T-helper 9 cell (primary cell): Measurements from ENCODE around the gene PHOSPHO1.
A peak's percentile ranks its signal among the peaks of the same experiment; 100 is the strongest.
"Not testable (repeated sequence)": the region's sequence is repeated elsewhere in the genome, so short reads cannot be mapped to it uniquely, and the experiment has no call there.

Experiments
- DNase-seq: peaks from one replicate; pipeline ENCODE4 v3.0.0-alpha.2; 2020
- total RNA-seq, 2 donors: gene quantifications; one replicate each; lab custom pipeline; 2026; lab: John Stamatoyannopoulos, UW

Gene PHOSPHO1, protein sequence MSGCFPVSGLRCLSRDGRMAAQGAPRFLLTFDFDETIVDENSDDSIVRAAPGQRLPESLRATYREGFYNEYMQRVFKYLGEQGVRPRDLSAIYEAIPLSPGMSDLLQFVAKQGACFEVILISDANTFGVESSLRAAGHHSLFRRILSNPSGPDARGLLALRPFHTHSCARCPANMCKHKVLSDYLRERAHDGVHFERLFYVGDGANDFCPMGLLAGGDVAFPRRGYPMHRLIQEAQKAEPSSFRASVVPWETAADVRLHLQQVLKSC
- total RNA-seq: 0 to 0.07 reads per million in 2 donors

DNA sequence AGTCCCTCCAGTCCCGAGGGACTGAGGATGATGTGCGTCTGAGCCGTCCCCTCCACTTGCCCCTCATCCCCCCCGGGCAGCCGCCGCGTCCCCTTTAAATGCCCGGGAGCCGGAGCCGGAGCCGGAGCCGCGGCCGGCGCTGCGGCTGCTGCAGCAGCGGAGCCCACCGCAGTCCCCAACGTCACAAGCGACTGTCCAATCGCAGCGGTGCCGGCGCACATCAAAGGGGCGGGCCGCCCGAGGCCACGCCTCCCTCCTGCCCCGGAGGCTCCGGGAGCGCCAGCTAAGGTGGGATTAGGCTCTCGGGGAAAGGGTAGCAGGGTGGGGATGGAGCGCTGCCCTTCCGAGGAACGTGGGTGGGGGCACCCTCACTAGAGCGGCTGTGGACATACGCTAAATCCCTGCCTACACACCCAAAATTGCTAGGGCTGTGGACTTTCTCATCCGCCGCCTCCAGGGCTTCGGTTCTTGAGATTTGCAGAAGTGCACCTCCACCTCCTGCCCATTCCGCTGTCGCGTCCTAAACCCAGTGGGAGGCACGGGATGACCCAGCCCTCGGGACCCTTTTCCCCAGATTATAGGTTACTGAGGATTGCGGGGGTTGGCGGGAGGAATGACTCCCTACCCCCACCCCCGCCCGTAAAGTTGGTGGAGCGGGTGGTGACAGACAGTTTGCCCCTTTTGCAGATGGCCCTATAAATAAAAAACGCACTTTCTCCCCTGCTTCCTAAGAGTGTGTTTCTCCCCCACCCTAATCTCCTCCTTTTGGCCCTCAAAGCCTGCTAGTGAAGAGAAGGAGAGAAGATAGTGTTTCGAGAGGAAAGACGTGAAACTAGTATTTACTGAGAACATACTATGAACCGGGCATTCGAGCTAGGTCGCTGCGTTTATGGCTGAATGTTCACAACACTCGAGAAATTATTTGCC lies at the start of gene PHOSPHO1:
TSS of gene PHOSPHO1 (minus strand) at position 152 of the 927 bp plus-strand sequence. CDS start 4,096 bp downstream, outside the sequence.
- peak; percentile 82 for DNase-seq

DNA sequence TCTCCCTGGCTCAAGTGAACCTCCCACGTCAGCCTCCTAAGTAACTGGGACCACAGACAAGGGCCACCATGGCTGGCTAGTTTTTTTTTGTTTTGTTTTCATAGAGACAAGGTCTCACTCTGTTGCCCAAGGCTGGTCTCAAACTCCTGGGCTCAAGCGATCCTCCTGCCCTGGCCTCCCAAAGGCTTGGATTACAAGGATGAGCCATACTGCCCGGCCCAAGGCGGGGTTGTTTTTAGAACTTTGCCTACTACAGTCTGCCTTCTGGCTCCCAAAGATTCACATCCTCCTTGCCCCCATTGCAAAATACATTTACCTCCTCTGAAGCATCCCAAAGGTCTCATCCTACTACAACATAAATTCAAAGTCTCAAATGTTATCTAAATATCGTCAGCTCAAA lies 49.5 kb upstream of the PHOSPHO1 start:
- DNase-seq: no peak

DNA sequence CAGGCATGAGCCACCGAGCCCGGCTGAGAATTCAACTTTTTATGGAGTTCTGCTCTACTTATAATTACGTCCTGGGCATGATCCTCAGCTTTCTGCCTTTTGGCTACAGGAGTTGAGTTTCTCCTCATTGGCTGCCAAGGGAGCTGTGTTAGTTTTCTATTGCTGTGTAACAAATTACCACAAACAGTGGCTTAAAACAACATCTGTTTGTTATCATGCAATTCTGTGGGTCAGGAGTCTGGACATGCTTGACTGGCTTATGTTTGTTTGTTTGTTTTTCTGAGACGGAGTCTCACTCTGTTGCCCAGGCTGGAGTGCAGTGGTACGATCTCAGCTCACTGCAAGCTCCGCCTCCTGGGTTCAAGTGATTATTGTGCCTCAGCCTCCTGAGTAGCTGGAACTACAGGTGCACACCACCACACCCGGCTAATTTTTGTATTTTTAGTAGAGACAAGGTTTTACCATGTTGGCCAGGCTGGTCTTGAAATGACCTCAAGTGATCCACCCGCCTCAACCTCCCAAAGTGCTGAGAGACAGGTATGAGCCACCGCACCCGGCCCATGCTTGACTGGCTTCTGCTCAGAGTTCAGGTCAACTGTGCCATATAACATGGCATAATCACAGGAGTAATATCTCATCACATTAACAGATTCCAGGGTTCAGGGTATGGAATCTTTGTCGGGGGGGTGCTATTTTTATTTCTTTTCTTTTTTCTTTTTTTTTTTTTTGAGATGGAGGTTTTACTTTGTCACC lies 48.9 kb upstream of the PHOSPHO1 start:
- DNase-seq: not testable (repeated sequence)

DNA sequence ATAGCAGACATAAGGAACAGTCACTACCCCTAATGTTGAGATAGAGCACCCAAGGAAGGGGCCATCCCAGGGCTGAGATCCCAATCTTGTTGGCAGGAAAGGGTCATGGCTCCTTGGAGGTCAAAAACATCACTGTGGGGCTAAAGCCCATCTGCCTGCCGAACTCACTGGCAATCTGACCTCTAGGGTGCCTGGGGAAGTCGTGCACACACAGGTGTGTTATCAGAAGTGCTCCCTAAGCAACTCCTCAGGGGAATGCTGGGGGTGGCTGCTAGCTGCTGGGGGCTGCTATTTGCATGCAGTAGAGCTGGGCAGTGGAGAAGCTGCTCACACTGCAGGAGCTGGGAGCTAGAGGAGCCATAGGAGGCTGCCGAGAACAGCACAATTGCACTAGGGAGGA lies 47.5 kb upstream of the PHOSPHO1 start:
- no peak for DNase-seq

DNA sequence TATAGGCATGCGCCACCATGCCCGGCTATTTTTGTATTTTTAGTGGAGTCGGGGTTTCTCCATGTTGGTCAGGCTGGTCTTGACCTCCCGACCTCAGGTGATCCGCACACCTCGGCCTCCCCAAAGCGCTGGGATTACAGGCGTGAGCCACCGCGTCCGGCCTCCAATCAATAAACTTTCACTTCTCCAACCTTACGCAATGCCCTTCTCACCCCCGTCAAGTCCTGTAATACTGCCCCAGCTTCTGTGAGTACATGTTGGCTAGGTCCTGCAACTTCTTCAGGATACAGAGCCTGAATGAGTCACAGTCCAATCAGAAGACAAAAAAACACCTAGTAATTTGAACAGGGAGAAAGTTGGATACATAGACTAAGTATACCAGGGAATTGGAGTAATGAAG lies 47.1 kb upstream of the PHOSPHO1 start:
- no peak for DNase-seq

DNA sequence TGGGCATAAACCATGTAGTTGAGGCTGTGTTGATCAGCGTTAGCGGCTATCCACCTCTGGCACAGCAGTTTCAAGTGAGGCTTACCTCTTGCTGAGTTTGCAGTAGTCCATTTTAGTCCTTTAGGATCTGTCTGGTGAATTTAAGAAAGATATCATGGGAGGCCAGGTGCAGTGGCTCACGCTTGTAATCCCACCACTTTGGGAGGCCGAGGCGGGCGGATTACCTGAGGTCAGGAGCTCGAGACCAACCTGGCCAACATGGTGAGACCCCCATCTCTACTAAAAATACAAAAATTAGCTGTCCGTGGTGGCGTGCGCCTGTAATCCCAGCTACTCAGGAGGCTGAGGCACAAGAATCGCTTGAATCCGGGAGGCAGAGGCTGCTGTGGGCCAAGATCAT lies 45.4 kb upstream of the PHOSPHO1 start:
- not testable (repeated sequence) for DNase-seq

DNA sequence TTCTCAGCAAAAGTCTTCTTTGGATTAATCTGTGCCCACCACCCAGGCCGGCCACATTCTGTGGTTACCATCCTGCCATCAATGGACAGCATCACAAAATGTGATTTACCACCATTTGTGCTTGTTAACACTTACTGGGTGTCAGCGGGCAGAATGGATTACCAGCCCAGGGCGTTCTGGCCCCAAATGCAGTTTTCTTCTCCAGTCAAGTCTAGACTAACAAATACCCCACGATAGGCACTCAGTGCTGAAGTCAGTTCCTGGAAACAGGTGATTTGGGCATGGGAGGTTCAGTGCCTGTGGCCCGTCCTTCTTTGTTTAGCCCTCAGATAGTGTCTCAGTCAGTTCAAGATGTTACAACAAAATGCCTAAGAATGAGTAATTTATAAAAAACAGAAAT lies 38.8 kb upstream of the PHOSPHO1 start:
- no peak for DNase-seq

DNA sequence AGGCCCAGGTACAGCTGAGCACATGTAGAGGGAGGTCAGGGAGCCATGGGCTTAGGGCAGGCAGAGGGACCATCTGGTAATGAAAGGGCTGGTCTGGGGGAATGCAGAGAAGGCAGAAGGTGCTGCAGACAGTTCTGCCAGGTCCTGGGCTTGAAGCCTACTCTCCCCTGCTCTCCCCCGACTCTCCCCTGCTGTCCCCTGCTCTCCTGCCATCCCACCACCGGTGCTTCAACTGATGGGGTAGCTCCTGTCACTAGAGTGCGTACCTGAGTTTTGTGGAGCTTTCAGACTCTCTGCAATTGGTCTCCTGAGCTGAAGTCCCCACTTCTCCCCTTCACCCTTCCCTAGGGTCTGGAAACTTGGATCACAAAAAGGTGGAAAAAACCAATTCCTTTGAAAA lies 37.3 kb upstream of the PHOSPHO1 start:
- no peak for DNase-seq

DNA sequence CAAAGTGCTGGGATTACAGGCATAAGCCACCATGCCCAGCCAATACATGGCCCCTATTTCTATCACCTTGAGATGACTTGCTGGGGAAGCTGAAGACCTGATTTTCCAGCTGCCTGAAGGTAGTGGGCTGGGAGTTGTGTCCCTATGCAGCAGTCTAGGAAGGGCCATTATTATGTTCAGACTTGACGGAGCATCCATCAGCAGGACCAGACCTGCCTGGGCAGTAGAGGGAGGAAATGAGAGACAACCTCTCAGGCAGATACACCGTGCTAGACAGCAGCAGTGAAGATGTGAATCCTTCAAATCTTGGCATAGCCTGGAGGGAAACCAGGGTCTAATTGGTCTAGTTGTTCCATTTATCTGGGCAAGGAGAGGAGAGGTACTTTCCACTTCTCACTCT lies 35.6 kb upstream of the PHOSPHO1 start:
- no peak for DNase-seq

DNA sequence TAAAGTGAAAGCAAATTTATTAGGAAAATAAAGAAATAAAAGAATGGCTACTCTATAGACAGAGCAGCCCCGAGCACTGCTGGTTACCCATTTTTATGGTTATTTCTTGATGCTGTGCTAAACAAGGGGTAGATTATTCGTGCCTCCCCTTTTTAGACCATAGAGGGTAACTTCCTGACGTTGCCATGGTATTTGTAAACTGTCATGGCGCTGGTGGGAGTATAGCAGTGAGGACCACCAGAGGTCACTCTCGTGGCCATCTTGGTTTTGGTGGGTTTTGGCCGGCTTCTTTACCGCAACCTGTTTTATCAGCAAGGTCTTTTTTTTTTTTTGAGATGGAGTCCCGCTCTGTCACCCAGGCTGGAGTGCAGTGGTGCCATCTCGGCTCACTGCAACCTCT lies 31.0 kb upstream of the PHOSPHO1 start:
- not testable (repeated sequence) for DNase-seq

DNA sequence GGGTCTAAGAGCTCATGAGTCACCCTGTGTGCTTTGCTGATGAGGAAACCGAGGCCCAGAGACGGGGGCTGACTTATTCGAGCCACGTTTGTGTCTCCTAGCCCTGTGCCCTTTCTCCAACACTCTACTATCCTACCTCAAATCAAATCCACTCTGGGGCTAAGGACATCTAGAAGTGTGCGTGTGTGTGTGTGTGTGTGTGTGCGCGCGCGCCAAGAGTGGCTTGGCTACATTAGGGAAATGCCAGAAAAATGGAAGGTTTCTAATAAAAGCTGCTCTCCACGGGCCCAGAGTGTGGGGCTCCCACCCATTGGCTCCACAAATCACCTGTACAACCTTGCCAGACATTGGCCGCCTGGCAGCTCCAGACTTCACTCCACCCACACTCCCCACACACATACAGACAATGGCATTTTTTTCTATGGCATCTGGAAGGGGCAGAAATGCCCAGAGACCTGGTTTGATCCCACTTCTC lies 30.3 kb upstream of the PHOSPHO1 start:
- DNase-seq: no peak

DNA sequence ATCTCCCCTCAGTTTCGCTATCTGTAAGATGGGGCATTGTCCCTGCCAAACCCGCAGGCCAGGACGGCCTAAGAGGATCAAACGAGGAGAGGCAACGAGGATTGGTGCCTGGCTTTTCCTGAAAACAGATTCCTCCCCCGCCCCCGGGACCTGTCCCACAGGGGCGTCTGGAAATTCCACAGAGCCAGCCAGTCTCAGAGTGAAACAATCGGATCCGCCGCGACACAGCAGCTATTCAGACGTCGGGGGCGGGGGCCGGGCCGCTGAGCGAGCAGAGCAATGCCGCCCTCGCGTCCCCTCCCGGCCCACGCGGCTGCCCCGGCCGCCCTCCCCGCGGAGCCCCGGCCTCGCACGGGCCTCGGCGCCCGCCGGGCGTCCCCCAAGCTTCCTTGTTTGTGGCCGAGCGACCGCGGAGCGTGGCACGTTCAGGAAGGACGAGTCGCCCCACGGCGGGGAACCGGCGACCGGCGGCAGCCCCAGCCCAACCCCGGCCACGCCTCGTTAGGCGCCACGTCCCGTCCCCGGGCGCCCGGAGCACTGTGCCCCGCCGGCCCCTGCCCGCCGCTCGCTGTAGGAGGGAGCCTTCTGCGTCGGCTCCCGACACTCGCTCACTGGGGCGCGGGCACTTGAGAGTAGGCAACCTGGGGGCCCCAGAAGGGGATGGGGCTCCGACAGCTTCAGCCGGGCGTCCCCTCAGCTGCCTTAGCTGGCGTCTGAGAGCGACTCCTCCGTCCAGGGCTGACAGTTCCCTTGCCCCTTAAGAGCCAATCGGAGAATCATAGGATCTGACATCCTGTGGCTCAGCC lies 29.6 kb upstream of the PHOSPHO1 start:
- DNase-seq: peak; percentile 34

DNA sequence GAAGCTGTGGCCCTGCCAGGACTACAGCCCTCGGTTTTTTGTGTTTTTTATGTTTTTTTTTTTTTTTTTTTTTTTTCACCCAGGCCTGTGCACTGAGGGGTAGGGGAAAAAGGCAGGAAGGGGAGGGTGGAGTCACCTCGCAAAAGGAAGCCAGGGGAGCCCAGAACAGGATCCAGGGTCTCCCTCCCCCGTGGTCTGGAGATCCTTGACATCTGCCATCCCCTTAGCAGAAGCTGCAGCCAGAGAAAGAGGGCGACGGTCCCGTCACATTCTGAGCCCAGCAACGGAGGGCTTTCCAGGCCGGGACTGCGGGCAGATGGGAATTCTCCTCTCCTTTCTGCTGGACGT lies 29.1 kb upstream of the PHOSPHO1 start:
- DNase-seq: no peak

DNA sequence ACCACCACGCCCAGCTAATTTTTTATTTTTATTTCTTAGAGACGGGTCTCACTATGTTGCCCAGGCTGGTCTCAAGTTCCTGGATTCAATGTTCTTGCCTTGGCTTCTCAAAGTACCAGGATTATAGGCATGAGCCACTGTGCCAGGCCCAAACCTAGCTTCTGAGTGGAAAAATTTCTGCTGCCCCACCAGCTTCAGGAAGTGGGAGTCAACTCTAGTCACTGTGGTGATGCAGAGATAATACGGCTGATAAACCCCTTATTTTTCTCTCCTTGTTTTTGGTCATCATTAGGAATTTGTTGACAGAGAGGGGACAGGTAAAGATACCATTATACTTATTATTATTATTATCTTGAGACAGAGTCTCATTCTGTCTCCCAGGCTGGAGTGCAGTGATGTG lies 27.8 kb upstream of the PHOSPHO1 start:
- DNase-seq: no peak

DNA sequence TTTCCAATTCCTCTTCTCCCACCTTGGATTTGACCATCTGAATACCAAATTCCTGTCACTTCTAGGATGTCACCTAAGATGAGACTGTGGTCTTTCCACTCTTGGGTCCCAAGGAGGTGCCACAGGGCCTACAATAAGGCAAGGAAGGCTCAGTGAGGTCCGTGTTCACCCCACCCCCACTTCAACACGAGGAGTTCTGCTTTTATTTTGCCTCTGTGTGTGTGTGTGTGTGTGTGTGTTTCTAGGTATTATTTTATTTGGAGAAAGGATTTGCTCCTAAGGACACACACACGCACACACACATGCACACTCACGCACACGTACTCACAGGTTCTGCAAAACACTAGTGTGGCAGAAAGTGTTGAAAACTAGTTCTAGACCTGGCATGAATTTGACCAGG lies 24.5 kb upstream of the PHOSPHO1 start:
- DNase-seq: no peak

DNA sequence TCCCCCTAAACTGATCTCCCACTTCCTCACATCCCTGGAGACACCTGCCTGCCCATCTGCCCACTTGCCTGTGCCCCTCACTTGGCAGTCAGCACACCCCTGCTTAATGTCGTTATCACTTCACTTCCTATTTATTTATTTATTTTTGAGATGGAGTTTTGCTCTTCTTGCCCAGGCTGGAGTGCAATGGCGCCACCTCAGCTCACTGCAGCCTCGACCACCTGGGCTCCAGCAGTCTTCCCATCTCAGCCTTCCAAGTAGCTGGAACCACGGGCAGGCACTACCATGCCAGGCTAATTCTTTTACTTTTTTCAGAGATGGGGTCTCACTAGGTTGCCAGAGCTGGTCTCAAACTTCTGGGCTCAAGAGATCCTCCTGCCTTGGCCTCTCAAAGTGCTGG lies 23.5 kb upstream of the PHOSPHO1 start:
- DNase-seq: no peak

DNA sequence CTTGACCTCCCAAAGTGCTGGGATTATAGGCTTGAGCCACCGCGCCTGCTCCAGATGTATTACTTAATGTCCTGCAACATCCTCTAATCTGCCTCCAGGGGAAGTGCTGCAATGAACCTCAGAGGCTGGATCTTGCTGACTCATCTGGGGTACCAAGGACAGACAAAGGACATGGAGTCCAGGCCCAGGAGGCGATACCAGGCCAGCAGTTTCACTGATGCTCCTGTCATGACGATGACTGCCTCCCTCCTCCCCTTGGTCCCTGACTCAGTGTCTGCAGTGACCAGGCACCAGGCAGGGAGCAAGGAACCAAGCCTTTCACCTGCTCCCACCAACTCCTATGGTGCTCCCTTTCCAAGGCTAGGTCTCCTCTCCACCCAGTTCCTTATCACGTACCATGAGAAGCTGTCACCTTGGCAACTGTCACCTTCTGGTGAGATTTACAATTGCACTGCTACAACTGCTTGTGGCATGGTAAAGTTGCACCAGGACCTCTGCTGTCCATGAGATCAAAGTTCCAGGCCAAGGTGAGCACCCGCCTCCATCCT lies 21.6 kb upstream of the PHOSPHO1 start:
- DNase-seq: no peak

DNA sequence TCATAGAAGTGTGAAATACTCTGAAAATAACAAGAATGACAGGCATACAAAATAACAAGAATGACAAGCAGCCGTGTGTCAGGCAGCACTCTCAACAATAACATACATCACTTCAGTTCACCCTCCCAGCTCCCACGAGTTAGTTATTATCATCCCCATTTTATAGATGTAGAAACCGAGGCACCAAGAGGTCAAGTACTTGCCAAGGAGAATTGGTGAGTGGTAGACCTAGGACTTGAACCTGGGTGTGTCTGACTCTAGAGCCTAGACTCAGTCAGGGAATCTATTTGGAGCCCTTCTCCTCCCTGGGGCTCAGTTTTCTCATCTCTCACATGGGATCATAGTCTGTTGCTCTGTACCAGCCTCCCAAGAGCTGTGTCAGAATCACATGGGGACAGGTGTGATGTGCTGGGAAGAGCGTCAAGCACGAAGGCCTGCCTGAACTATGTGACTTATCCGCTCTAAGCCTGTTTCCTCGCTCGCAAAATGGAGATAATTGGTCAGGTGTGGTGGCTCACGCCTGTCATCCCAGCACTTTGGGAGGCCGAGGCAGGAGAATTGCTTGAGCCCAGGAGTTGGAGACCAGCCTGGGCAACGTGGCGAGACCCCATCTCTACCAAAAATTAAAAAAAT lies 19.4 kb upstream of the PHOSPHO1 start:
- DNase-seq: no peak

DNA sequence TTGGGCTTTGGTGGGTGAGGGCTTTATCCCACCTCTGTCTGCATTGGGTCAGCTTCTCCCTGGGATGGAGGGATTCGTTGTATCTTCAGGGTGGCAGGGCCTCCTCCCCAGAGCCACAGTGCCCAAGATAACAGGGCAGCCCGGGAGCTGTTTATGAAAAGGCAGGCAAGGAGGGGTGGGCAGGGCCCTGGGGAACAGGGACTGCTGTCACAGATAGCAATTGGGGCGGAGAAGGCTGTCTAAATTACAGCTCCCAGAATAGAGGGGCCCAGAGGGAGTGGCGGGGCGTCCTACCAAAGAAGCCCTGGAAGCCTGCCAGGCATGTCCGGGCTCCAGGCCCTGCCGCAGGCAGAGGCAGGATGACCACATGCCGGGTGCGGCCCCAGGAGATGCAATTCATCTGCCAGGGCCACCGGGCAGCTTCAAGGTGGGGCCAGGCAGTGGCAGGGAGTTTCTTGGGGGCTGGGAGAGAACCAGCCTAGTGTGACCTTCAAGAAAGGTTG lies 18.8 kb upstream of the PHOSPHO1 start:
- no peak for DNase-seq

DNA sequence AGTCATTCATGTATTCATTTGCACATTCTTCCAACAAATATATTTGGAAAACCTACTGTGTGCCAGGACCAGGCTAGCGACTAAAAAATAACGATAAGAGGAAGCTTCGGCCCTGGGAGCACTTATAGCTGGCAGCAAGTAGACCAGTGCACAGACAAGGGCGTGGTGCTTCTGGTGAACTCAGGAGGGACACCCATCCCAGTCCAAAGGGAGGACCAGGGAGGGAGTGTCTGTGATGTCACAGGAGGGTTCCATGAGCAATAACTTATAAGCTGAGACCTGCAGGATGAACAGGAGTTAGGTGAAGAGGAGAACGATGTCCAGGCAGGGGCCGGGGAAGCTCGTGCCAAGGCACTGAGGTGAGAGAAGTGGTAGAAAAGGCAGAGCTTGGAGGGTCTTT lies 17.4 kb upstream of the PHOSPHO1 start:
- DNase-seq: no peak

DNA sequence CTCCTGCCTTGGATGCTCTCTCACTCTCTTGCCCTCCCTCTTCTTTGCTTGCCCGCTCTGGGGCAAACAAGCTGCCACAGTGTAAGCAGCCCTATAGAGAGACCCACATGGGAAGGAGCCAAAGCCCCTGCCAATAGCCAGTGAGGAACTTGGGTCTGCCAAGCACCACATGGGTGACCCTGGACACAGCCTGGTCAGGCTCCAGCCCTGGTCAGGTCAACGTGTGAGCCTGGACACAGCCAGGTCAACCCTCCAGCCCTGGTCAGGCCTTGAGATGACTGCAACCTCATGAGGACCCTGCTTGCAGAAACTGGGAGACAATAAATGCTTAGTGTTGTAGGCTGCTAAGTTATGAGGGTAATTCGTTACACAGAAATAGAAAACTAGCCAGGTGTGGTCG lies 14.3 kb upstream of the PHOSPHO1 start:
- no peak for DNase-seq
